ENCODE data around the gene PRKAG2.
A peak's percentile ranks its signal among the peaks of the same experiment; 100 is the strongest.
"Not testable (repeated sequence)": the region's sequence is repeated elsewhere in the genome, so short reads cannot be mapped to it uniquely, and the experiment has no call there.

Gene PRKAG2

DNA sequence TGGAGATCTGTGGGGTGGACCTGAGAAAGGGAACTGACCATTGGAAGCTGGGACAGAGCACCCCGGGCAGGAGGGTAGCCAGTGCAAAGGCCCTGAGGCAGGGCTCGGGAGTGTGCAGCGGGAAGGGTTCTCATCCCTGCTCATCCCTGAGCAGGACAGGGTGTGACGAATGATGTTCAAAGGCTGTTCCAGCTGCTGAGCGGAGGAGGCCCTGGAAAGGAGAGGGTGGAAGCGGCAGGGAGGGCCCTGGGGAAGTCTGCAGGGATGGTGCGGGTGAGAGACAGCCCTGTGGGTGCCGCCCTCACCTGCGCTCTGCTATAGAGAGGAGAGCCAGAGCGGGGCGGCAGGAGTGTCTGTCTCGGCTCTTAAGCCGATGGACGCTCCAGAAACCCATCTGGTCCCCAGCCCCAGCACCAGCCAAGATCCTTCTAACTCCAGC is 43.7 kb downstream of the PRKAG2 start:
- no peak for DNase-seq

DNA sequence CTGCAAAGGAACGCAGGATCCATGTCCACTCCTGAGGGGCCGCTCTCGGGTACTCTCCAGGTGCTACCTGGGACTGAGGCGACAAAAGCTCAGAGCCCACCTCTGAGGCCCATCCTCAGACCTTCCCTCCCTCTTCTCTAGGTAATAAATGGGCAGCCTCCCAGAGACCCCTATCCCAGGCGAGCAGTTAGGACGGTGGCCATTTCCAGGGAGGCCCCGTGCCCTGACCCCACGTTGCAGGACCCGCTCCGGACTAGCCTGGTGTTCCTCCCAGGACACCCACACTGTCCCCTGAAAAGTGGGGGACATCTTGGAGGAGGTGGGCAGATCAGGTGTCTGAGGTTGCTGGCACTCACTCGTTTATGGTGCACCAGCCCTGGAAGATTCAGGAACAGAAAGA is 44.3 kb downstream of the PRKAG2 start:
- DNase-seq = no peak

DNA sequence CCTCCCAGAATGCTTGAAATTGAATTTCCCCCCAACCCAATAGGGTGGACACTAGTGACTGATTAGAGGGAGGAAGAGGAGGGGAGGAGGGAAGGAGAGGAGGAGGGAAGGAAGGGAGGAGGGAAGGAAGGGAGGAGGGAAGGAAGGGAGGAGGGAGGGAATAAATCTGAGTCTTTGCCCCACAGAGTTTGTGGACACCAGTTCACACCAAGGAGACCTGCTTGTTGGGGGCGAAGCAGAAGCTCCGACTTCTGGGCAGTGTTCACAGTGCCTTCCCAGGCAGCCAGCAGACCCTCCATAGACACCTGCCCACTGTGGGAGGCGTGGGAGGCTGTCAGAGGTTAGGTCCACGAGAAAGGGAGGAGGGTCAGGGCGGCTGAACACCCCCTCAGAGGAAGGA is 44.8 kb downstream of the PRKAG2 start:
- no peak for DNase-seq

DNA sequence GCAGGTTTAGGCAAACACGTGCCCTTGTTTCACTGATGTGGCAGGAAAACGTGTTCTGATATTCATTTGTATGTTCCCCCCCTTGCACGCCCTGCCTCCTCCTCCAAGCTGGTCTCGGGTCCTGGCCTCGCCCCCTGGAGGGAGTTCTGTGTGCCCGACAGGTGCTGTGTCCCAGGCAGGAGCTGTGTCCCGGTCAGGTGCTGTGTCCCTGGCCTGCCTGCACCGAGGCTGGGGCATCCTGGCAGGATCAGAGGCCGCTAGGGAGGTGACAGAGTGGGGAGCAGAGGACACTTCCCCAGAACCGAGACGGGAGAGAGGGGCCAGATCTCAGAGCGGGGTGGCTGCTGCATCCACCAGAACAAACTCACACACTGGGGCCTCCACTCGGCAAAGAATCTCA is 45.3 kb downstream of the PRKAG2 start:
- DNase-seq = no peak

DNA sequence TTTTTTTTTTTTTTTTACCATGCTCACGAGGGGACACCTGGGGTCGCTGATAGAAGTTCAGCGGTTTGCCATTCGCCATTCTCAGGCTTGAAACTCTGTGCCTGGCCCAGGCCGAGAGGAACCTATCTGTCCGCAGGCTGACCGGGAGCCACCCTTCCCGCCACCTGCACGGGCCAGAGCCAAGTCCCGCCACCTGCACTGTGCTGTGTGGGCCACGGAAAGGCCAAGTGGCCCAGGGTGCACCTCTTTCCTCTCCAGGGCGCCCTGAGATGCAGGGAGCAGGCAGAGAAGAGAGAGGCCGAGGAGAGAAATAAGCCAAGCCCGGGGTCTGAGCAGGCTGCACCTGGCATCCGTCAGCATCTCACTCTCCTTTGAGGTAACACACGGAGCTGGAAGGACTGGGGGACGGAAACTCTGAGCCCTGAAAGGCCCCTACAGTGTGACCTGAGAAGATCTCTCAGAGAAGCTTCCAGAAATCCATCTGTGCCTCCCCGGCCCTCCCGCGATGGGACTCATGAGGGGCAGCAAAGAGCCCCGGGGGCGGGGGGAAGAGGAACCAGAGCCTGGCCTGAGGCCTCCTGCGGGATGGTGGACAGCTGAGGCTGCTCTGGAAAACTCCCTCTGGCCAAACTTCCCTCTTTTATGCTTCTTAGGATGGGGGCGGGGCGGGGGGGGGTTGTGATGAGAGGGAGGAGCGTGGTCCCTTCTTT is 46.6 kb downstream of the PRKAG2 start:
- peak; percentile 43 to 74 for DNase-seq

DNA sequence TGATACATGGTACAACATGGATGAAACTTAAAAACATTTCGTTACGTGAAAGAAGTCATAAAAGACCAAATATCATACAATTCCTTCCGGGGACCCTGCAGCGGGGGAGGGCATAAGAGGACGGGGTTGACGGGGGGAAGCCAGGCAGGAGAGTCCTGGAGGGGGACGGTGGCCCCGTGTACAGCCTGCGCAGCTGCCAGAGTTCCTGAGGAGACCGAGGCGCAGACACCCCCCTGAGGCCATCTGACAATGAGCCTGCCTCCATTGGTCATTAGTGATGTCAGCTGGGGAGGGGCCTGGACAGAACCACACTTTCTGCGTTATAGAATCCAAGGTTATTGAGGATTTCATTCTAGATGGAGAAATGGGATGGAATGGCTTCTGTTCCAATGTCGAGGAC is 47.2 kb downstream of the PRKAG2 start:
- DNase-seq = no peak

DNA sequence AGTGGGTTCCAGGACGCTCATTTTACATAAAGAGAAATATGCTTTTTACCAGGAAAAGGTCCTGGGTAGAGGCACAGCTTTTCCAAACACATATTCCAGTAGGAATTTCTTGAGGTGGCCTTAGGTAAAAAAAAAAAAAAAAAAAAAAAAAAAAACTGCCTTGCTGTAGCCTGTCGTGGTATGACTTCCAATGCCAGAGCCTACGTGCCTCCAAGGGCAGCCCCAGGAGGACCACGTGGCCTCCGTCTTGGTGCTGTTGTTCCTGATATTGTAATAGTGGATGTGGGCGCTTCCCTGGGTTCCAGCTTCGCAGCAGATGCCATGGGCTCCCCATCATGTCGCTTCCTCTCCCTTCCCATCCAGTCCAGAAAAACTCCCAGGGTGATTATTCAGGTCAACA is 49.3 kb downstream of the PRKAG2 start:
- no peak for DNase-seq

DNA sequence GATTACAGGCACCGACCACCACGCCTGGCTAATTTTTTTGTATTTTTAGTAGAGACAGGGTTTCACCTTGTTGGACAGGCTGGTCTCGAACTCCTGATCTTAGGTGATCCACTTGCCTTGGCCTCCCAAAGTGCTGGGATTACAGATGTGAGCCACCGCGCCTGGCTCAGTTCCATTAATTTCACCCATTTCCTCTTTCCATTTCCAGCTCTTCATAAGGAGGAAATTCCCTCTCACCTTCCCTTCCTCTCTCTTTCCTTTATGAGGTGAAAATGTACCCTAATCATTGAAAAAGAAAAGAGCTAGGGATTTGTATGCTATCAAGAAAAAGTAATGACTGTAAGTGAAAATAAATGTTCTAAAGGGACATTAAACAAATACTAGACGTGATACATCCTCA is 50.6 kb downstream of the PRKAG2 start:
- not testable (repeated sequence) for DNase-seq

DNA sequence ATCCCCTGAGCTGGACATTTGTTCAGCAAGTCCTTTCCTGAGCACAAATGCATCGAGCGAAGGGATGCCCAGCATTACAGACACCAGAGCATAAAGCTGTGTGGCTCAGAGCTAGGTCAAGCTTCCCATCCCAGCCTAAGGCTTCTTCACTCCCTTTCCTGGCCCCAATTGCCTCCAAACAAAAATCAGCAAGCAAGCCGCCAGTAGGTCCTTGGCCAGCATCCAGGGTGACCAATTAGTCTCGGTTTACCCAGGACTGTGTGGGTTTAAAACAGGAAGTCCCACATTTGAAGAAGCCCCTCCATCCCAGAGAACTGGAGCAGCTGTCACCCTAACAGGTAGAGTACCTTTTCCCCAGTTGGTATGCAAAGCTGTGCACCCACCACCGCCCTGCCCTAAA is 51.2 kb downstream of the PRKAG2 start:
- peak; percentile 36 to 67 for DNase-seq

DNA sequence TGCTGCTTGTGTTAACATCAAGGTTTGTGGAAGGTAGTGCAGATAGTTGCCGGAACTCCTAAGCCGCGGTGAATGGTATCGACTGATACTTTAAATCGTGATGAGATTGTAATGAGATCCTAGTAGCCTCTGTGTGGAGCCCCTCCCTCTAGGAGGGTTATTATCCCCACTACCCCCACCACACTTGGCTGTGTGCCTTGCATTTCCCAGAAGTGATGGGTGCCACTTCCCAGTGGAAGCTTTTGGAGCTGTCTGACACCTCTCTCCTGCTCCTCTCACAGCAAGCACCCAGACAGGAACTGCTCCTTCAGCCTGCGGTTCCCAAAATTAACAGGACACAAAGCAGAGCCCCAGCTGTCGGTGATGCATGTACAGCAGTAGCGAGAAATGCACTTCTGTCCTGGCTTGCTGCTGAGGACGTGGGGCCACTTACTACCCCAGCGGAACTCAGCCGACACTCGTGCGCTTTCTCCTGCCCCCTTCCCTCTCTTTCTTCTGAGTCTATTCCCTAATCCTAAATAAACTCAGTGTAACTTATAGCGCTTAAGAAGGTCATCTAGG is 52.5 kb downstream of the PRKAG2 start:
- no peak for DNase-seq

DNA sequence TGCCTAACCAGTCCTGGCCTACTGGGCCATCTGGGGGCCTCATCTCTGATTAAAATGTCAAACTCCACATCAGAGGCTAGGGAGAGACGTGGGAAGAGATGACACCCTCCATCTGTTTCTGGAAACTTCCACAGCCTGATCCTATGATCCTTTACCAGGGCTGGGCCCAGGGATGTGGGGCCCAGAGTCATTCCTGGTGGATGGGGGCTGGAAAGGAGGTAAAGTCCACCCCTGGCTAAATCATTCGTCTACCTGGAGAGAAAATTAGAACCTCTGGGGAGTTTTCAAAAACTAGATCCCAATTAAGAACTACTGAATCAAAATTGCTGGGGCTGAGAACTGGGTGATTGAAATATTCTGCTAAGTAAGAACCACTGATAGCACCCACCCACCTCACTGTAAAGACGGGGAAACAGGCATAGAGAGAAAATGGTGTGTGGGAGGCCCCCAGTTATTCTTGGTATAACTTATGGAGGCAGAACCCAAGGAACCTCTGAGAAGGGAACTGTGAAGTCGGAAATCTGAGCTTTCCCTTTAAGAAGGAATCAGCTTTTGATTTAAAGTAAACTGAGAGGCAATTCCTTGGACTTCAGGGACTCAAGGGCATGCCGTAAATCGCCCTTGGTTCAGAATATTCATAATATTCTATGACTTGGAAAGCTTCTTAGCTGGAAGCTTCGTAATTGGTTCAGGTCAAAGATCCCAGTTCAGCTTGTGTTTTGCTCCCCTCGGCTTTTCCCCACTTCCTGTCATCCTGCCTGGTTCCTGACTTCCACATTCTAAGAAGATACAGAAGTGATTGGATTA is 53.1 kb downstream of the PRKAG2 start:
- DNase-seq = peak in 1 of 2 donors; percentile 40

DNA sequence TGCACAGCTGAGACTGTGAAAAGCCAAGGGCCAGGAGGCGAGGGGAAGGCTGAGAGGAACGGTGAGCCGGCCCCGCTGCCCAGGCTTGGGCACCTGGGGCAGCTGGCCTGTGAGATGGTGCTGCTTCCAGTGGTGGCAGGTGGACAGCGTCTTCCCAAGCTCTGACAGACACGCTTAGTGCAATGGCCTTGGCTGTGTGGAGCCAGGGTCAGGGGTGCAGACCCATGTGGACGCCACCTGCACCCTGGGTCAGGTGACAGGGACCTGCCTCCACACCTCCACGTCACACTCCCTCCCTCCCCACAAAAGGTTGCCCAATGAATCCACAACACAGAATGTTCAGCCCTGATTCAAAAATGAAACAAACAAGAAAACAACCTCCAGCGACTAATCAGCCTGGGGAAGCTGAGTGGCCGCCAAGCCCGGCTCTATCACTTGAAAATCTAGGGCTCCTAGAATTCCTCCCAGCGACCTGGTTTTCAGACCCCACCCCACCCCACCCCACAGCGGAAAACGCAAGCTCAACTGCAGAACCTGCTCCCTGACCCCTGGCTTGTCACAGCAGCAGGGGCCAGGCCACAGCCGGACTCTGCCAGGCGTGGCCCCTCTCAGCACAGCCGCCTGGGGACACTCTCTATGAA is 54.3 kb downstream of the PRKAG2 start:
- no peak for DNase-seq

DNA sequence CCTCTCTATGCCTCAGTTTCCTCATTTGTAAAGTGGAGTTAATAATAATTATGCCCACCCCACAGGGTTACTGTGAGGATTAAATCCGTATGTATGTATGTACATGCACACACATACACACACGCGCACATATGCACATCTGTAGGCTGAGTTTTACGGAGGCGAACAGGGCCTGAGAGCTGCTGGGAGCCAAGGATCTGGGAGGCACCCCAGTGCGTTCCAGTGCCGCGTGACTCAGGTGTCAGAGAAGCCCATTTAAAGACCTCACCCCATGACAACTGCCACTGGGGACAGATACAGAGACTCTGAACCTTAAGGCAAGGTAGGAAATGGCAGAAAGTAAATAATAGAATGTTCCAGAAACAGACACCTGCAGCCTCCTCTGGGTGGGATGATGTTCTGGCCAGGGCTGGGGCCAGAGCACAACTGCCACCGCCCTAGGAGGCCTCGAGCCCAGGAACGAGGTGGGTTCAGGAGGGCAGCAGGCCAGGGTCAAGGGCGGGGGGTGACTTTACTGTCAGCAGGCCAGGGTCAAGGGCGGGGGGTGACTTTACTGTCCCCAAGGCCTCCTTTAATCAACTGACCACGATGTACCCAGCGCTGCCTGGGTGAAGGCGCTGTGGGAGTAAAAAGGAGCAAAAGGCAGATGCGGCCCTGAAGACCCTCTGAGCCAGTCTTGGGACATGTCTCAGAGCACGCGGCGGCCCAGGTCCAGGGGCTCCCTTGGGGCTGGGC is 54.9 kb downstream of the PRKAG2 start:
- no peak for DNase-seq

DNA sequence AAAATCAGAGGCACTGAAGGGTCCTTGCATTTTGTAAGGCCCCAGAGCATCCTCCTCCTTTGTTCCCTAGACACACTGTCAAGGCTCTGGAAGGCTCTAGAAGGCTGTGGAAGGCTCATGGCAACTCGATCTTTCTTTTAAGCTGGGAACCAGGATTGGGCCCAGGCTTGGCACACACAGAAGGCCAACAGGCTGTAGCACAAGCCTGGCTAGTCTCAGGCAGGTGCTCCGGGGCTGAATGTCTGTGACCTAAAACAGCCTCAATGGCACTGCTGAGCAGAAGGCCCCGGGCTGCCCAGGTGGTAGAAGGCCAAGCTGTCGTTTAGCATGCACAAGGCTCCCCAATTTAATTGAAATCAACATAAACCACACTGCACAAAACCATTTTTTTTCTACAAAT is 55.7 kb downstream of the PRKAG2 start:
- DNase-seq = no peak

DNA sequence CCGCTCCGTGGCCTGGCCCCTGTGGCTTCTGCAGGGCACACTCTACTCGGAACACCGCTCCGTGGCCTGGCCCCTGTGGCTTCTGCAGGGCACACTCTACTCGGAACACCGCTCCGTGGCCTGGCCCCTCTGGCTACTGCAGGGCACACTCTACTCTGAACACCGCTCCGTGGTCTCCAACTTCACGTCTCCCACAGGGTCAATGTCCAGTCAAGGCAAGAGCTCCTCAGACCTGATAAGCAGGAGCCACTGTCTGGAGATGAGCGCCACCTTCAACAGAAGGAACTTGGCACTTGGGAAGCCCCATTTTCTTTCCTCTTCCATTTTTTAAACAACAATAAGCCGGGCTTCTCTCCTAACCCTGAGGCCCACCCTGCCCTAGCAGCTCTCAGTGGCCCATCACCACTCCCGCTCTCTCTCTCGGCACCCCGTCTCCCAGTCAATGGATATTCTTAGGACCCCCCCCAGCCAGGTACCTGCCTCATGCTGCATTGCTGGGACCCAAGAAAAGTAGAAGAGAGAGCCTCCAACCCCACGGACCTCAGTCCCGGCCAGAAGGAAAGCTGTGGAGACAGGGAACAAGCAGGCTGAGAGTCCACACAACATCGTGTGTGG is 56.3 kb downstream of the PRKAG2 start:
- no peak for DNase-seq

DNA sequence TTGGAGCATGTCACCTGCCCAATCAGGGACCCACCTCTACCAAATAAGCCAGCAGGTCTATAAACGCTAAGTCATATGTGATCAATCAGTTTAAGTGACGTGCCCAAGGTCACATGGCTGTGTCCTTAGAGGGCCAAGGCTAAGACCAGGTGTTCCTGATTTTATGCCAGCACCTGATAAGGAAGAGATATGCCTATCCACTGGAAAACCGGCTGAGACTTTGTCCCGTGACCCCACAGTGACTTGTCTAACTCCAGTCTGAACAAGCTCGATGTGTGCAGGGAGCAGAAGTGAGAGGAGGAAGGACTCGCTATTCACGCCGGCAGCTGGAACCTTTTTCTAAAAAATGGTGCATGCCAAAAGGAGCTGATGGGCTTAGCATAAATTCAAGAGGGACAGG is 57.0 kb downstream of the PRKAG2 start:
- no peak for DNase-seq

DNA sequence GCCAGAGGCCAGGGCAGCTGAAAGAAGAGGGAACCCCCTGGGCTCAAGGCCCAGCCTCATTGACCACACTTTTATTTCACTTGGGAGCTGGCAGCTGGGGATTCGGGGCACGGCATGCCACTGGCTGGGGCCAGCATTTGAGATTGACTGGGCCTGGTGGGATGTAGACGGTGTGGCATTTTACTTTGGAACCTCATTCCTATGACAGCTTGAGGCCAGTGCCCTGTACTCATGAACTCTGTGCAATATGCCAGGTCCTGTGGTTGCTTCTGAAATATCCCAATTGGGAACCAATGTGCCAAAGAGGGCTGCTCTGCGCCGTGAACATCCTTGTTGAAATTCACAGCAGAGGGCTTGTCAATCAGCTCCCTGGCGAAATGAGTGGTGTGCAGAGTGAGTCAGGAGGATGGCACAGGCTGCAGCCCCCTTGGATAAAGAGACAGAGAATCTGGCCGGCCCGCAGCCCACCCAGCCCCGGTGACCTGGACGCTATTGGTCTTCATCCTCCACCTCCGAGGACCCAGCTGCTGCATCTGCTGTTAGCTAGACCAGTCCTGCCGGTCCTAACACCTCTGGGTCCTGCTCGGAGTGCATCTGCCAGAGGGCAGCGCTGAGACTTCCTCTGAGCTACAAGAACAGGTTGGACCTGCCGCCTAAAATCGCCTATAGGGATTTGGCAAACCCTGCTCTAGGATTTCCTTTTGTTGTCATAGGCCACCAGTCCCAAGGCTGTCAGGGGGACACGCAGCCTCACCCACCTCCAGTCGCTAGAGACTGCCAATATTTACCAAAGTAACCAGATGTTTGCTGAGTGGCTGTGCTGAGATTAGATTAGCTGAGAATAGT is 58.0 kb downstream of the PRKAG2 start:
- no peak for DNase-seq

DNA sequence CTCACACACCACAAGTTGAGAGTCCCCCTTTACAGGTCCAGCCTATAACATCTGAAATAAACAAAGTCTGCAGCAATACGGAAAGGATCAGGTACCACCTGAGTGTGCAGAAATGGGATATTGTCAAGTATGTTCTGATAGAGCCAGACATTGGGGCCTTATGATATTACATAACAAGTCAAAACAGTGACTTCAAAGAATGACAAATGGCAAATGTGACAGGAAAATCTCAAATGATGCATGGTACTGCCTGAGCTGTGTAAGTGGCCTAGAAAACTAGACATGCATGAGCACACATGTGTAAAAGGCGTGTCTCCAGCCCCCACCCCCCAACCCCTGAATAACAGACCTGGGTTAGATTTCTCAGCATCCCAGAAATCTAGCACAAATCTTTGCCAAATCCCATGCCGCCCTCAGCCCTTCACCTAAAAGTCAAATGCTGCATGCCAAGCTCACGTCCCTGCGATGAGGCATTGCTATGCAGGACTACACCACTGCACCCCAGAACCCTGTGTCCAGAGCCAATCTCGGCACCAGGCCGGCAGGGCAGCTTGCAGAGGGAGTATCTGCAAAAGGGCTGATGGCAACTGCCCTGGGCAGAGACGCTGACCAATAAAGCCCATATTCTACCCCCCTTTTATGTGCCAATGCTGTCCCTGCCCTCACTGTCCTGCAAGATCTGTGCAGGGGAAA is 58.8 kb downstream of the PRKAG2 start:
- DNase-seq = no peak

DNA sequence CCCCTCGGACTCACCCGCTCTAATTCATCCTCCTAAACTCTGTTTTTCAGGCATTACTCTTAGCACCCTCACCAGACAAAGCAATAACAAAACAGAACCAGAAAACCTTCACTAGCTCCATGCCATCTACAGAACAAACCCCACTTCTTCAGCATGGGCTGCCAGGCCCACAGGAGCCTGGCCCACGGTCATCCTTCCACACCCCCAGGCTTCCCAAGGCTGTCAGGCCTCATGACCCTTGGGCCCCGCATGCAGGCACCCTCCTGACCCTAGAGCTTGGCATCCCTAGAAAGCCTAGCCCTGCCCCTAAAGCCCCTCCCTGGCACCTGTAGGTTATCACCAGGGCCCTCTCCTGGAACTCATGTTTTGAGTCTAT is 59.6 kb downstream of the PRKAG2 start:
- DNase-seq = no peak

DNA sequence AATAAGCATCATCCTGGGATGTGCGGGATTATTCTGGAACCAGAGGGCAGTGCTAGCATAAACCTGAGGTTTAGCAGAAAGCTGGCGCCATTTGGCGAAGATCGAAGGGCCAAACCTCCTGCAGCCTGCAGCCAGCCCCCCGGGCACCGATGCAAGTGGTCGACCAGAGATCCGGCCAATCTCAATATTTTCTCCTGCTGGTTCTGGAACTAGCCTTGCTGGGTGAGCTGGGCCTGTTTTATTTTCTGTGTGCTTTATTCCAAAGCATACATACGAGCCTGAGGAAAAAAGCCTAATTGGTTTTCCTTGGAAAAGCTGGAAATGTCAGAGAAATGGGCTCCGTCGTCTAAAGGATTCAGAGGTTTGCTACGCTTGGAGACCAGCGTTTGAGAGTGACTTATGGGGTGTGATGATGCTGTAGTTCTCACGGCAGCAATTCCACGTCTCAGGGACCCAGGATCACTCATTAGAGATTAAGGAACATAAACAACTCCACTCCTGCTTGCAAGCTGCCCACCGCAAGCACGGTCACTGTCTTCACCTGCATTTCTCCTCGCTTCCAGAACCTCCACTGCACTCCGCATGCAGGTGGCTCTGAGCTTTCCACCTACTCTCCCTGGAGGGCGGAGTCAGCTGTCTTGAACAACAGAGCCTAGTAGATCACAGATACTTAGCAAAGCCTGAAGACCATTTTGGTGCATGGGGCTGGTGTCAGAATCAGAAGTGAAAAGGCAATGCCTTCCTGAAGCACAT is 60.2 kb downstream of the PRKAG2 start:
- no peak for DNase-seq
